OCI-M1 (cell line): ENCODE measurements around the gene GALR1.

Experiments
- DNase-seq: peaks from one replicate; lab custom pipeline; 2025; lab: John Stamatoyannopoulos, UW

GALR1 gene

DNA sequence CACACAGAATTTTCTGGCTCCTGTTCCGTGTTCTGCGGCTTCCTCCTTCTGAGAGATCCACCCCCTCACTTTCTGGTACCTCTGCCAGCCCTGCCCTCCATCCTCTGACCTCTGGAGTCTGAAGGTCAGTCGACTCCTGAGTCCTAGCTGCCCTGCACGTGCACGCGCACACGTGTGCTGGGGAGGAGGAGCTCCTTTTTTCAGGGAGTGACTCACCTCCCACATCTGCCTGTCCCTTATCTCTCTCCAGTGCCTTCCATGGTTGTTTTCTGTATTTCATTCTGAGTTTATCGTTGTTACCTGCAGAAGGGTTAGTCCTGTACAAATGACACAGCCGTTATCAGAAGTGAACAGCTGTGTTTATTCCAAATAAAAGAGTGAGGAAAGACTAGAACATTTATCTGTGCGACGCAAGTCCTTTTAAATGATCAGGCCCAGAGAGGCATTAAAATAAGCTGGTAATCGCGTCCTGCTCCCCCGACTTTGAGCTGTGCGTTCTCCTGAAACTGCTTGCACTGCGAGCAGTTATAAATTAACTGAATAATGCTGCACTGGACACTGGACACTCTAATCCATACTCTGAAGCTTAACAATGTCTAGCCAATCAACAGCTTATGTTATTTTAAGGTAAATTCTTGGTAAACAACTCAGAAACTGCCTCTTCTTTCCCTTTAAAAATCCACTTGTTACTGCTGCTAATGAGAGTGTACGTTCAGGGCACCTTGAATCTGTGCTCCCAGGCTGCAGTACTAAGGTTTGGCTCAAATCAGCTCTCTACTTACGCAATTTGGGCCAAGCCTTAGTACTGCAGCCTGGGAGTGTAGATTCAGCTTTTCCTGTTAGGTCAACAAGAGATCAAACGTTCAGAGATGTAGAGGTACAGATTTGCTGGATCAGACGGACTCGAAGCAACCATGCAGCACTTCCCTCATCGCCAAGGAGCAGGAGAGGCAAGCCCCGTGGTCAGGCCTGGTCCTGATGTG lies 72.5 kb downstream of the GALR1 start:
- peak; percentile 58 for DNase-seq

DNA sequence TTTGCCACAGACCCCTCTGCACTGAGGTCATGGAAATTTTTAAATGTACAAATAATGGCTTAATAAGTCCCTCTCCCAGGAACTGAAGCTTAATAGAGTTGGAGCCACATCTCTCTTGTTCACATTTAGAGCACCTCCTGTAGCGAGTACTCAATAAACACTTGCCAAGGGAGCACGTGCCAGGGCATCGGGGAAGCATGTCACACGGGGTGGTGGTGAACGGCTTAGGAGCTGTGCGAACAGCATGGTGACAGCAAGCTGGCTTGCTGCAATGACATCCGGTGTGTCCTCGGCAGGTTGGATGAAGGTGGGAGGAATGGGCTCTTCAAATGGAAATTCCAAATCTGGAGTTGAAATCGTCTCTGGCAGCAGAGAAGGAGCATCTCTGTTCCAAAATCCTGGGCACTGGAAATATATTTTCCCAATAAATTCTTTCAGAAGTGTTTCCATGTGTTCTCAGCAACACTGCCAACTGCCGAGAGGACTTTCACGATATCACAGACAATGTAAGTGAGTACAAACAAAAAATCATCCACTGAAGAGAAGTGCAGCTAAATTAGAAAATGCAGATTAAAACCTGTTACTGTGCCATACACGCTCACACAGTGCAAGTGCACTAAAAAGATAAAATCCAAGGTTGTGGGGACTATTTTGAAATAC lies 74.1 kb downstream of the GALR1 start:
- no peak for DNase-seq
